PC-3 (cell line): ENCODE results near the gene WFDC11.

Source experiments
- CTCF ChIP-seq: fragments of 300-600 bp; sonication (generic); conservative IDR thresholded peaks from 2 replicates; pipeline ENCODE4 v1.5.1; 2017; ENCODE audit warnings: antibody characterized with exemption, low read depth, mild to moderate bottlenecking, low read length
- EZH2 ChIP-seq: fragments of 300-600 bp; sonication (generic); IDR thresholded peaks from one replicate; pipeline ENCODE4 v1.6.1; 2017; ENCODE audit warnings: antibody characterized with exemption, mild to moderate bottlenecking, low read length; ENCODE audit not compliant: unreplicated experiment

GRCh38 chr20:45612314-45612713, 57.7 kb downstream of the WFDC11 start:
- TF ChIP-seq EZH2 (no peak), CTCF (no peak)
